ENCODE measurements around the gene GPD2. TPM values are rescaled to one million over a fixed set of nuclear protein-coding genes. Genes with fewer than 3 reads are reported as not detected.

GPD2 gene
- total RNA-seq, 1 experiment from 2014 or later = 58.3 TPM

GRCh38 chr2:156619021-156619539, 182.9 kb downstream of the GPD2 start:
- Mint-ChIP-seq H3K27me3 (ENCODE audit: insufficient read depth, unreplicated experiment) (peaks cover 13% of the 10 kb centered on the region), H3K4me1 (ENCODE audit: low read depth, unreplicated experiment) (no peaks in the 10 kb centered on the region), H3K9me3 (ENCODE audit: unreplicated experiment) (no peaks in the 10 kb centered on the region), H3K4me3 (ENCODE audit: unreplicated experiment) (no peak overlapping the region), H3K36me3 (ENCODE audit: insufficient read depth, unreplicated experiment) (no peaks in the 10 kb centered on the region), H3K27ac (ENCODE audit: unreplicated experiment) (no peak overlapping the region)
- H3K36me3 ChIP-seq (ENCODE audit: control insufficient read depth, insufficient read depth, low read length) = no peaks in the 10 kb centered on the region
- BruUV-seq (replicated peaks) = no TSS peak
- no peaks in the 10 kb centered on the region for H3K27me3 ChIP-seq (replicated peaks; ENCODE audit: control insufficient read depth, insufficient read depth, low read length)
- DNase-seq = no peak
- H3K9me3 ChIP-seq = no peaks in the 10 kb centered on the region
- intact Hi-C loops (cut with micrococcal nuclease; ENCODE audit: unreplicated experiment) = no loop called here
- TF ChIP-seq CTCF (IDR thresholded peaks at IDR 0.05; ENCODE audit: insufficient read depth in 1 of 2, low read depth in 1 of 2, low read length in 1 of 2, severe bottlenecking in 1 of 2, unreplicated experiment in 1 of 2) = no peak
- ChIA-PET CTCF (no interaction called here), POLR2A (no interaction called here)
- no peak overlapping the region for H3K4me3 ChIP-seq (ENCODE audit: low read depth, low read length)
- no peaks in the 10 kb centered on the region for H3K4me1 ChIP-seq

GRCh38 chr2:156622491-156622890, 186.3 kb downstream of the GPD2 start:
- Histone ChIP-seq H3K4me1 (no peaks in the 10 kb centered on the region), H3K9me3 (no peaks in the 10 kb centered on the region), H3K36me3 (ENCODE audit: control insufficient read depth, insufficient read depth, low read length) (no peaks in the 10 kb centered on the region), H3K27me3 (replicated peaks; ENCODE audit: control insufficient read depth, insufficient read depth, low read length) (no peaks in the 10 kb centered on the region), H3K4me3 (ENCODE audit: low read depth, low read length) (no peak overlapping the region)
- intact Hi-C loops (cut with micrococcal nuclease; ENCODE audit: unreplicated experiment) = no loop called here
- ChIA-PET POLR2A (no interaction called here), CTCF (no interaction called here)
- H3K36me3 Mint-ChIP-seq (ENCODE audit: insufficient read depth, unreplicated experiment) = no peaks in the 10 kb centered on the region
- no TSS peak for BruUV-seq (replicated peaks)
- H3K9me3 Mint-ChIP-seq (ENCODE audit: unreplicated experiment) = no peaks in the 10 kb centered on the region
- peaks cover 10% of the 10 kb centered on the region for H3K27me3 Mint-ChIP-seq (ENCODE audit: insufficient read depth, unreplicated experiment)
- no peak for TF ChIP-seq CTCF (IDR thresholded peaks at IDR 0.05; ENCODE audit: insufficient read depth in 1 of 2, low read depth in 1 of 2, low read length in 1 of 2, severe bottlenecking in 1 of 2, unreplicated experiment in 1 of 2)
- H3K27ac Mint-ChIP-seq (ENCODE audit: unreplicated experiment) = no peak overlapping the region
- no peak for DNase-seq
- H3K4me3 Mint-ChIP-seq (ENCODE audit: unreplicated experiment) = no peak overlapping the region
- H3K4me1 Mint-ChIP-seq (ENCODE audit: low read depth, unreplicated experiment) = no peaks in the 10 kb centered on the region

- POLR2A ChIA-PET = no interaction called here
- Histone ChIP-seq H3K4me3 (ENCODE audit: low read depth, low read length) (no peak overlapping the region), H3K9me3 (no peaks in the 10 kb centered on the region), H3K36me3 (ENCODE audit: control insufficient read depth, insufficient read depth, low read length) (no peaks in the 10 kb centered on the region), H3K27me3 (replicated peaks; ENCODE audit: control insufficient read depth, insufficient read depth, low read length) (no peaks in the 10 kb centered on the region), H3K4me1 (no peaks in the 10 kb centered on the region)
- Mint-ChIP-seq H3K27ac (ENCODE audit: unreplicated experiment) (no peak overlapping the region), H3K9me3 (ENCODE audit: unreplicated experiment) (no peaks in the 10 kb centered on the region), H3K36me3 (ENCODE audit: insufficient read depth, unreplicated experiment) (no peaks in the 10 kb centered on the region), H3K4me3 (ENCODE audit: unreplicated experiment) (no peak overlapping the region), H3K4me1 (ENCODE audit: low read depth, unreplicated experiment) (no peaks in the 10 kb centered on the region), H3K27me3 (ENCODE audit: insufficient read depth, unreplicated experiment) (peaks cover 10% of the 10 kb centered on the region)
- no peak for TF ChIP-seq CTCF (IDR thresholded peaks at IDR 0.05; ENCODE audit: insufficient read depth in 1 of 2, low read depth in 1 of 2, low read length in 1 of 2, severe bottlenecking in 1 of 2, unreplicated experiment in 1 of 2)
- intact Hi-C loops (cut with micrococcal nuclease; ENCODE audit: unreplicated experiment) = no loop called here
- no peak for DNase-seq
- CTCF ChIA-PET = no interaction called here
- BruUV-seq (replicated peaks) = no TSS peak
These were observed 189.4 kb downstream of the GPD2 start for GRCh38 chr2:156625360-156626170.

Data from Caco-2 (cell line).